C4-2B (cell line): ENCODE measurements around the gene TTLL5.

ENCODE experiments used
- H3K27ac ChIP-seq: fragments of 450-650 bp; 2 replicates; pipeline ENCODE4 v1.5.1; 2017
- ZFX ChIP-seq: fragments of 450-650 bp; IDR thresholded peaks from 2 replicates; pipeline ENCODE4 v1.6.1; 2017
- TF ChIP-seq, protein P1 (sequence below): fragments of 450-650 bp; conservative IDR thresholded peaks from 2 replicates; pipeline ENCODE4 v1.5.1; 2017; ENCODE audit warnings: mild to moderate bottlenecking

The TTLL5 gene

DNA sequence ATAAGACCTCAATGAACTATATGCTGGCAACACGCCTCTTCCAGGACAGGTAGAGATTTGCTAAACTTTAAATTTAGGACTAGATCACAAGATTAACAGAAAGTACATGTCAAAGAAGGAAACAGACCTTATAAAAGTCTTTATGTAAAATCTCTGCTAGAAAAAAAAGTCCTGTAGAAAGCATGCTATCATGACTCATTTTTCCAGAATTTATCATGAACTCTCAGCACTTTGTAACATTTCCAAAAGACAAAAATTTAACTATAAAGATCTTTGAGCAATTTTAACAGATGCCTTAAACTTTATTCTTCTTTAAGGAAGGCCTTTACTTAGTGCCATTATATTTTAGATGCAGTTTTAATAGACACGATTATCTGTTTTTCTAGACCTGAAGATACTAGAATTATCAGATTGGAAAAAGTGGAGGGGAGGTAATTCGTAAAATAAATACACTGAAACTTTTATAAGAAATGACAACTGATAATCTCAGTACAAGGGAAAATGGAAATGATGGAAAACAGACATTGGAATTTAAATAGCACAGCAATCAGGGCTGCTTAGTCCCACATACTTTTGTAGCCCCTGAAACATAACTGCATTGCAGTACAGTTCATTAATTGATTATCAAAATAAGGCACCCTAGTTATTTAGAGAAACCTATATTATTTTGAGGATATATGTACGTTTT lies 92.0 kb downstream of the TTLL5 start:
- no peak overlapping the region for H3K27ac ChIP-seq
- TF ChIP-seq, protein P1, sequence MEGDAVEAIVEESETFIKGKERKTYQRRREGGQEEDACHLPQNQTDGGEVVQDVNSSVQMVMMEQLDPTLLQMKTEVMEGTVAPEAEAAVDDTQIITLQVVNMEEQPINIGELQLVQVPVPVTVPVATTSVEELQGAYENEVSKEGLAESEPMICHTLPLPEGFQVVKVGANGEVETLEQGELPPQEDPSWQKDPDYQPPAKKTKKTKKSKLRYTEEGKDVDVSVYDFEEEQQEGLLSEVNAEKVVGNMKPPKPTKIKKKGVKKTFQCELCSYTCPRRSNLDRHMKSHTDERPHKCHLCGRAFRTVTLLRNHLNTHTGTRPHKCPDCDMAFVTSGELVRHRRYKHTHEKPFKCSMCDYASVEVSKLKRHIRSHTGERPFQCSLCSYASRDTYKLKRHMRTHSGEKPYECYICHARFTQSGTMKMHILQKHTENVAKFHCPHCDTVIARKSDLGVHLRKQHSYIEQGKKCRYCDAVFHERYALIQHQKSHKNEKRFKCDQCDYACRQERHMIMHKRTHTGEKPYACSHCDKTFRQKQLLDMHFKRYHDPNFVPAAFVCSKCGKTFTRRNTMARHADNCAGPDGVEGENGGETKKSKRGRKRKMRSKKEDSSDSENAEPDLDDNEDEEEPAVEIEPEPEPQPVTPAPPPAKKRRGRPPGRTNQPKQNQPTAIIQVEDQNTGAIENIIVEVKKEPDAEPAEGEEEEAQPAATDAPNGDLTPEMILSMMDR = no peak
- no peak for TF ChIP-seq ZFX

DNA sequence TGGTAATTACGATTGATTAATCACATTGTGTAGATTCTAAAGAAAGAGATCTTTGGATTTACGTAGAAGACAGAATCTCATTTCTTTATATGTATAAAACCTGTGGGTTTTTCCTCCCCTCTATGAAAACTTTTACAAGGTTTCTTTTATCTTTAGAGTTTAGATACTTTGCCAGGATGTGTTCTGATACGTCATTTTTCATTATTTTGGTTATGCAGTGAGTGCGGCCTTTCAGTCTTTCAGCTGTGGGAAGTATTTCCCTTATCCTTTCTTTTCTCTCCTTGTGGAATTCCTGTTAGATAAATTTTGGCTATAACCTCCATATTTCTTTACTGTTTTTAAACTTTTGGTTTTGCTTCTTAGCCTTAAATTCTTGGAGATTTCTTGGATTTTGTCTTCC lies 92.7 kb downstream of the TTLL5 start:
- TF ChIP-seq ZFX = no peak
- TF ChIP-seq, protein P1 = no peak
- no peak overlapping the region for H3K27ac ChIP-seq

DNA sequence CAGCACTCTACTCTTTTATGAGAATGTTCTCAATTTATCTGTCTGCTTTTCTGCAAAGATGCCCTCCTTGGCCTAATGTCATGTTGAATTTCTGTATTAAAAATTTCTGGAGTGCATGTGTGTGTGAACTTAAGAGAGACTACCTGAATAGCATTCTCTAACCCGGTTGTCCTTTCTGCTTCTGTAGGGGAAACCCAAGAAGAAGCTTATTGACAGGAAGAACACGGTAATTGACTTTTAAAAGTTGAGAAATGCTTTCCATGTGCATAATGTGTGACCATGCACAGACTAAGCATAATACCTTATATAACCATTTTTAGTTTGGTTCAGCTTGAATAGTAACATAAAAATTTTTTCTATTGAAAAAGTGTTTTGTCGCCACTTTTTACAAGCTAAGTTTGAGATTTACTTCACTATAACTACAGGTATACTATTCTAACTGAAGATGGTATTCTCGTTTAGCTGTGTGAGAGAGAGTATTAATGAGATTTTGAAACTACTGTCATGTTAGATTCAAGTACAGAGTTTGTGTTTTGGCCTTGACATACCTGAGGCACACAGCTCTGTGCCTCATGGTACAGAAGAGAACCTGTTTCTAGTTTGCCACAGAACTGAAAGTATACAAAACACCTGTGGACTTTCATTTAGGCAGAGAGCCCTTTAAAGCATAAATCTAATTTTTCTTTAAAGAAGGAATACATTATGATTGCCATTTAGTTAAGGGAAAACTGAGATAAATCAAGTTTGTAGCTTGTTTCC lies 96.8 kb downstream of the TTLL5 start:
- TF ChIP-seq, protein P1 = no peak
- no peak for TF ChIP-seq ZFX

DNA sequence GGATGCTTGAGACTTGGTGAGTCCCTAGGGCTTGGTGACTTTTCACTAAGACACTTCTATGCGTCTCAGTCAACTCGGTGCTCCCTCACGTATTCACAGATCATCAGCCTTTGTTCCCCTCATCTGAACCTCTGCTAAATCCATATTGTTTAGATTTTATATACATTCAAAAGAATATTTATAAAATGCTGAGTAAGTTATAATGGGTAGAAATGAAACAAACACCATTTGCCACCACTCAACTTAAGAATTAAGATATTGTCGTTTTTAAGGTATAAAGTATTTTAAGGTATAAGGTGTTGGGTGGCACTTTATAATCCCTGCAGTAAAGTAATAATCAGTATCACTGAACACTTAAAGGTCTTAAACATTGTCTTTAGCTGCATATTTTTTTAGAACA lies 103.0 kb downstream of the TTLL5 start:
- H3K27ac ChIP-seq = no peak overlapping the region
- TF ChIP-seq ZFX = no peak
- TF ChIP-seq, protein P1 = no peak

More for the DNA sequence above, 96.8 kb downstream of the TTLL5 start:
- no peak overlapping the region for H3K27ac ChIP-seq

DNA sequence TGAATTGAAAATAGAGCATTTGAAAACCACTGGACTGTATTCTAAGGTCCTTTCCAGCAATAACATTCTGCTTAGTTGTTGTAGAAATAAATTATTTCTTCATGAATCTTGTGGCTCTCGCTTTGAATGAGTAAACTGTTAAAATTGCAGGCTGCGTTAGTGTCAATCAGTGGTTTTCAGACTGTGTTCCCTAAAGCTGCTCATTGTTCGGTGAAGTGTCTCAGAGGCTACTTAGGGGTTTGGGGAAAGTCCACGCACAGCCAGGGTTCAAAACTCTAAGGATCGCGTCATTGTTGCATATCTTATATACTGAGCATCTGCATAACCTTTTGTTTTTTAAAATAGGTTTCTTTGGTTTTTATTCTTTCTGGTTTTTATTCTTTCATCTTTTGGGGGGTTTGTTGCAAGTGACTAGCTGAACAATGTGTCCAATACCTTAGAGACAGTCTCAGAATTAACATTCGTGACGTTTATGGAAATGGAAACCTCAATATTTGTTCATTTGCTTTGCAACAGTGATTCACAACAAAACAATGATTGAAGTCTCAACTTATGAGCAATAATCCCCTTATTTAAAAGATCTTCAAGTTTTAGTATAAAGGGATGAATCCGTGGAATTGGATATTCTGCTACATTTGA lies 108.1 kb downstream of the TTLL5 start:
- no peak overlapping the region for H3K27ac ChIP-seq
- TF ChIP-seq, protein P1 = no peak
- TF ChIP-seq ZFX = no peak

DNA sequence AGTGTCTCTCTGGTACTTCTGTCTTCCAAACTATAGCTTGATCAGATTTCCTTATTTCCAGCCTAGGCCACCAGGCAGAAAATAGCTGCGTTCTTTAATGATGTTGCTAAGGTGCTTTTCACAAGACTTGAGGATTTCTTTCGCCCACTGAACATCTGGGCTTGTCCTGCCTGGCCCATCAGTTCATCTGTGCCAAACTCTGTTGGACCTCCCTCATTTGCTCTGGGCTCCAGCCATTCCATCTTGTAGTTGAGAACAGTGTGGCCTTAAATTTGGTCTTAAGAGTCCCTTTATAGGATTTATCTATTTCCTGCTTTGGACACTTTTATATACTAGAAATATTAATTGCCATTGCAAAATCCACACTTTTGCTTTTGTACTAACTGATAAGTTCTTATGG lies 109.6 kb downstream of the TTLL5 start:
- no peak overlapping the region for H3K27ac ChIP-seq
- TF ChIP-seq, protein P1 = no peak
- no peak for TF ChIP-seq ZFX

DNA sequence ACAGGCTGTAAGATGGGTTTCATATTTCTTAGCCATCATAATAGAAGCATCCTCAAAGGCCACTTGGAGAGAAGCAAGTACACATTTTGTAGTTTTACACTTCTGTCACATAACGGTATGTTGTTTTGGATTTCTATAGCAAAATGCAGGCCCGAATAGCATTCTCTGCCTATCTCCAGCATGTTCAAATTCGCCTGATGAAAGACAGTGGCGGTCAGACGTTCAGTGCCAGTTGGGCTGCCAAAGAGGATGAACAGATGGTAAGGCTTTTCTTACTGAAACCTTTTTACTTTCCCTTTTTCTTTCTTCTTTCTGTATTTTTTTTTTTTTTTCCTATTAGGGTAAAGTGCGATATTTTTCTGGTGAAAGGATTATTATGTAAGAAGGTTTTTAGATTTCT lies 110.5 kb downstream of the TTLL5 start:
- no peak for TF ChIP-seq ZFX
- TF ChIP-seq, protein P1 = no peak
- no peak overlapping the region for H3K27ac ChIP-seq
